ENCODE results near the gene TOMM40L.

DNA sequence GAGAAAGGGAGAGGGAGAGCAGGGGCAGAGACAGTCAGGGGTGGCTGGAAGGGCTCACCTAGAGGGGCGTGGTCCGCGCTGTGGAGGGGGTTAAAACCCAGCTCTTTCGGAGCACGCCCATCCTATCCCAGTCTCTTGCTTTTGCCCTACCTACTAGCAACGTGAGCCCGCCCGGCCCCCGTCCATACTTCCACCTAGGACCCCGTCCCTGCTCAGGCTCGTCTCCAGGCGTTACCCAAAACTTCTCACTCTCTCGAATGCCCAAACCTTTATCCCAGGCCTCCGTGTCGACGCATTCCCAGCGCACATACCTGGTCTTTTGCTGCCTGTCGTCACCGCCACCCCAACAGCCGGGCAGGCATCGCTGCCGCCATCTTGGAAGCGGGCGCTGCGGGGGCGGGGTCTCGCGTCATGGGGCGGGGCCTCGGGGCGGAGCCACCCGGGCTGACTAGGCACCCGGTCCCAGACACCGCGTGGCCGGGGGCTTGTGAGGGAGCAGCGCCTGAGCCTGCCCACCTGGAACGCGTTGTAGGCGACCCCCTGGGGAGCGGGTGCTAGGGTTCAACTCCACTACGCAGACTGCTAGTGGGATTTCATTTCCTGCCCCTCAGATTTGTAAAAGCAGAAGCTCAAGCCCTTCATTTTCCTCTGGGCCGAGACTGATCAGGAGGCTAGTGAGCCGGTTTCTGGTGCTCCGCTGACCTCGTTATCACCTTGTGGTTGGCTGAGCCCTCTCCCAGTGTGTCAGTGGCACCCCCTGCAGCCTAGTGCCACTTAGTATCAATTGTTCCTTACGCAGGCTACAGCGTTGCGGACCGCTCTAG lies 48.5 kb upstream of the TOMM40L start, which contains the start of gene B4GALT3:
- peak; percentile 49; the same call in 1 of the 2 replicates for TF ChIP-seq CTCF (conservative IDR thresholded peaks at IDR 0.05)
- TF ChIP-seq EZH2 (IDR thresholded peaks at IDR 0.05; ENCODE audit: low read depth) = no peak
